GM13976 (cell line): Measurements from ENCODE around the gene WNT3.

ENCODE experiments used
- DNase-seq: peaks from one replicate; pipeline ENCODE4 v3.0.0; 2012; ENCODE audit warnings: low spot score
- in situ Hi-C: fragments of 300-500 bp; cut with MboI; formaldehyde crosslinking; loops from one replicate; pipeline ENCODE4 v1.12.0; 2022; ENCODE audit warnings: low sequenced_read_pairs, mixed read lengths, inconsistent platforms; ENCODE audit not compliant: unreplicated experiment
- TF ChIP-seq, protein P1 (sequence below): IDR thresholded peaks from 2 replicates; pipeline ENCODE4 v1.5.1; 2012; ENCODE audit warnings: borderline replicate concordance, mild to moderate bottlenecking; ENCODE audit not compliant: insufficient read depth; ENCODE audit errors: extremely low read depth, missing control alignments, control extremely low read depth

The WNT3 gene

DNA sequence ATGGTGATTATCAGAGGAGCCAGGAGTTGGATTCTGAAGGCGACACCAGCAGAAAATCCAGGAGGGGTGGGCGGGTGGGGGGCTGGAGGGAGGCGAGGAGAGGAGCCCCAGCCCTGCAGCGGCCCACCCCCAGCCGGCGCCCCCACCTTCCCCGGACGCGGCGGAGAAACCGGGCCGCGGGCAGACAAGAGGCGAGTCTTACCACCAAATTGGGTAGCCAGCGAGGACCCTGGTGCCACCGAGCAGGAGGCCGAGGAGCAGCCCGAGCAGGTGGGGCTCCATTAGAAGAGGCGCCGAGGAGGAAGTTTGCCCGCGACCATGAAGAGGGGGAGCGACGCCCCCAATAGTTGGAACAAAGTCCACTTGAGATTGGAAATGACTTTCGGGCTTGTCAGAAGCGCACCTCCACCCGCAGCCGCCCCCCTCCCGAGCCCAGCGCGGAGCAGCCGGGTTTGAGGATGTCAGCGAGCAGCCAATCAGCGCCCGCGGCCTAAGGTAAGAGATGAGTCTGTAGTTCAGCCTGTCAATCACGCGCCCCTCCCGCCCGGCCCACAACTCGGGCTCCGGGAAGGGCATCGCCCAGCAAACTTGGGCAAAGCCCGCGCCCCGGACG is at the start of gene WNT3:
Gene WNT3, minus strand, starts transcription at position 377 of the 613 bp plus-strand sequence. Its CDS starts 95 bp downstream, at position 282.
- TF ChIP-seq, protein P1, sequence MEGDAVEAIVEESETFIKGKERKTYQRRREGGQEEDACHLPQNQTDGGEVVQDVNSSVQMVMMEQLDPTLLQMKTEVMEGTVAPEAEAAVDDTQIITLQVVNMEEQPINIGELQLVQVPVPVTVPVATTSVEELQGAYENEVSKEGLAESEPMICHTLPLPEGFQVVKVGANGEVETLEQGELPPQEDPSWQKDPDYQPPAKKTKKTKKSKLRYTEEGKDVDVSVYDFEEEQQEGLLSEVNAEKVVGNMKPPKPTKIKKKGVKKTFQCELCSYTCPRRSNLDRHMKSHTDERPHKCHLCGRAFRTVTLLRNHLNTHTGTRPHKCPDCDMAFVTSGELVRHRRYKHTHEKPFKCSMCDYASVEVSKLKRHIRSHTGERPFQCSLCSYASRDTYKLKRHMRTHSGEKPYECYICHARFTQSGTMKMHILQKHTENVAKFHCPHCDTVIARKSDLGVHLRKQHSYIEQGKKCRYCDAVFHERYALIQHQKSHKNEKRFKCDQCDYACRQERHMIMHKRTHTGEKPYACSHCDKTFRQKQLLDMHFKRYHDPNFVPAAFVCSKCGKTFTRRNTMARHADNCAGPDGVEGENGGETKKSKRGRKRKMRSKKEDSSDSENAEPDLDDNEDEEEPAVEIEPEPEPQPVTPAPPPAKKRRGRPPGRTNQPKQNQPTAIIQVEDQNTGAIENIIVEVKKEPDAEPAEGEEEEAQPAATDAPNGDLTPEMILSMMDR = no peak
- peak; percentile 75 for DNase-seq
- in situ Hi-C loops = no loop called here

GRCh38 chr17:46866747-46867146 is 48.3 kb upstream of the WNT3 start:
- no peak for DNase-seq
- TF ChIP-seq, protein P1 = no peak
- in situ Hi-C loops = no loop called here

GRCh38 chr17:46866325-46866724 is 47.8 kb upstream of the WNT3 start:
- DNase-seq = no peak
- TF ChIP-seq, protein P1 = no peak
- in situ Hi-C loops = no loop called here

DNA sequence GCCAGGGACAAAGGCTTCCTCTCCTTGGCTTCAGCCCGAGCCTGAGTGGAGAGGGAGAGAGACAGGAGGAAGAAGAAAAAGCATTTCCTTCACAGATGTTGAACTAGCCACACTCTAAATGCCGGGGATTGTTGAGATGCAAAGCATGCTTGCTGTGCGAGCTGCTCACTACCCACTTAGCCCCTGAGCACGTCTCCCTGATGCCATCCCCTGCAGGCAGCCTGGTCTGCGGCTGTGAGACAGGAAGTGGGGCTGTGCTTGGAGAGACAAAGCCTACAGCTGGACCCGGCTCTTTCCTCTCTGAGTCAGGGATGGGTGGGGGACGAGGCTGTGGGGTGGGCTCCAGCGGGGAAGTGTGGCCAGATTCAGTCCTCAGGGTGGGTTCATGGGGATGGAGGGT is 46.6 kb upstream of the WNT3 start:
- in situ Hi-C loops = no loop called here
- TF ChIP-seq, protein P1 = no peak
- no peak for DNase-seq

DNA sequence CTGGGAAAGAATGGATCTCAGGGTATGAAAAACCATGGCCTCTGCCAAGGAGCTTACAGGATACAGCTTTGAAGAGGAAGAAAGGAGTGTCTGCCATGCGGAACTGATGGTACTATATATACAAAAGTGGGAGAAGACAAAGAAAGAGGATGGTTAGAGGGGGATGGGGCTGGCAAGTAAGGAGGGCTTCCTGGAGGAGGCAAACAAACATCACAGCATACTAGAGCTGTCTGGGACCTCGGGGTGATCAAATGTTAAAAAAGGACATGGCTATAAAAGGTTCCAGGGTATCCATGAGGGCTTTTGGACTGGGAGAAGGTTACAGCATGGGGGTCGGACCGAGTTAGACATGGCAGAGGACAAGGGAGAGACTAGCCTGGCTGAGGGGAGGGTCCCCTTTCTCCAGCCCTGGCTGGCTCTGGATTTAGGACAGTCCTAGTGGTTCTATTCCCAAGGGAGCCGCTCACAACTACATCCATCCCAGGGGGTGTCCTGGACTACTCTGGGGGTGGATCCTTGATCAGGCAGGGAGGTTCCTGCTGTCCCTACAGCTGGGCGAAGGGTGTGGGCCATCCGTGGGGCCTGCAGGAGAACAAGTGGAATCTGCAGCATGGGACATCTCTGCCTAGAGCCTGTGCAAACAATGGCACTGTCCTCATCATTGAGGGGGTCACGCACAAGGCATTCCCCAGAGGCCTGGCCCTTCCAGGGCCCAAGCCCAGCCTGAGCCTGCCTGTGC is 45.1 kb upstream of the WNT3 start:
- in situ Hi-C loops = no loop called here
- no peak for DNase-seq
- TF ChIP-seq, protein P1 = no peak

DNA sequence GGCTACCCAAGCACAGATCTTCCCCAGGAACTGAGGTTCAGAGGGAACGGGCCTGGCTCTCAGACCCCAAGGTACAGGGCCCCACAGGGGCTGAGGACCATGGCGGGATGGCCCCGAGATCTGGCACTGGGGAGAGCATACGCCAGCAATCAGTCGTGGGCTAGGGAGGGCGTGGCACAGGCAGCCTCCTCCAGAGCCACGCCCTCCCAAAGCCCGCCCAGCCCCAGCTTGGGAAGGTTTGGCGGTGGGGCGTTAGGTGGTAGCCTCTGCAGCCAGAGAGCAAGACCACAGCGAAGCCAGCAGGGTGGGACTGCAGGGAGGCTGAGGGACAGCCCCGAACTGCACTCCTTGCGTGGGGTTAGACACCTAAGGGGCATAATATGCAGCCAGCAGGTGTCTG is 44.5 kb upstream of the WNT3 start:
- TF ChIP-seq, protein P1 = no peak
- DNase-seq = no peak
- in situ Hi-C loops = no loop called here
